ENCODE results near the gene ORC1. TPM values are rescaled to one million over a fixed set of nuclear protein-coding genes. Genes with fewer than 3 reads are reported as not detected.

Gene ORC1
- total RNA-seq, 4 donors from 2014 or later, result 0.22 to 1.2 (median 0.81) TPM

GRCh38 chr1:52435211-52435610, 31.0 kb upstream of the ORC1 start:
- no peak for DNase-seq
- 97 to 100% methylated on average over 1 of the region's 1 CpG for WGBS, 2 donors
- intact Hi-C loops (cut with DNase I), result no loop called here

GRCh38 chr1:52432807-52433206, 28.6 kb upstream of the ORC1 start:
- DNase-seq, result no peak
- no peak overlapping the region for H3K27ac ChIP-seq
- no peaks in the 10 kb centered on the region for H3K9me3 ChIP-seq
- 96 to 98% methylated on average over 8 of the region's 8 CpGs for WGBS, 2 donors
- no peaks in the 10 kb centered on the region for H3K4me1 ChIP-seq
- intact Hi-C loops (cut with DNase I), result no loop called here
- H3K27me3 ChIP-seq, result no peaks in the 10 kb centered on the region
- peaks cover 18 to 39% of the 10 kb centered on the region in 2 donors for H3K36me3 ChIP-seq
- H3K4me3 ChIP-seq (replicated peaks in 1 of 3), result no peak overlapping the region
- TF ChIP-seq POLR2A (IDR thresholded peaks at IDR 0.05) (no peak), CTCF (IDR thresholded peaks at IDR 0.05) (no peak)

More at GRCh38 chr1:52435211-52435610, 31.0 kb upstream of the ORC1 start:
- TF ChIP-seq CTCF (IDR thresholded peaks at IDR 0.05) (no peak), POLR2A (IDR thresholded peaks at IDR 0.05) (no peak)
- Histone ChIP-seq H3K9me3 (no peaks in the 10 kb centered on the region), H3K4me3 (replicated peaks in 1 of 3) (no peak overlapping the region), H3K4me1 (no peaks in the 10 kb centered on the region), H3K27ac (no peak overlapping the region), H3K36me3 (peaks cover 21 to 39% of the 10 kb centered on the region in 2 donors), H3K27me3 (no peaks in the 10 kb centered on the region)

DNA sequence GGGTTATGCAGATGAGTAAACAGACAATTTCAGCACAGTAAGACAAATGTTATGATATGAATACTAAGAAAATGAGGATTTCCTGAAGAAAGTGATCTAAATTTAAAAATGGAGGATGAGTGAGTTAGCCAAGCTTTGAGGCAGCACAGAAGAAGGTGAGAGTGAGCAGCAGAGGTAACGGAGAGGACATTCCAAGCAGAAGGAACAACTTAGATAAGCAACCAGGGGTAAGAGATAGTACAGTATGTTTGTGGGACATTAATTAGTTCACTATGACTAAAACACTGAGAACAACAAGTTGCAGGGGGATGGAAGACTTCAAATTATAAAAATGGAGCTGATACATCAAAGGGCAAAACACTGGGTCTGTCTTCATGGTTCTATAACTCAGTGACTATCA, 22.9 kb upstream of the ORC1 start:
- intact Hi-C loops (cut with DNase I), result no loop called here
- no peaks in the 10 kb centered on the region for H3K9me3 ChIP-seq
- WGBS, 2 donors, result 90 to 97% methylated on average over 1 of the region's 1 CpG
- no peak overlapping the region for H3K27ac ChIP-seq
- TF ChIP-seq POLR2A (IDR thresholded peaks at IDR 0.05) (no peak), CTCF (IDR thresholded peaks at IDR 0.05) (no peak)
- peaks cover 14 to 20% of the 10 kb centered on the region in 2 donors for H3K36me3 ChIP-seq
- no peak overlapping the region for H3K4me3 ChIP-seq (replicated peaks in 1 of 3)
- no peaks in the 10 kb centered on the region for H3K27me3 ChIP-seq
- H3K4me1 ChIP-seq, result no peaks in the 10 kb centered on the region
- no peak for DNase-seq

DNA sequence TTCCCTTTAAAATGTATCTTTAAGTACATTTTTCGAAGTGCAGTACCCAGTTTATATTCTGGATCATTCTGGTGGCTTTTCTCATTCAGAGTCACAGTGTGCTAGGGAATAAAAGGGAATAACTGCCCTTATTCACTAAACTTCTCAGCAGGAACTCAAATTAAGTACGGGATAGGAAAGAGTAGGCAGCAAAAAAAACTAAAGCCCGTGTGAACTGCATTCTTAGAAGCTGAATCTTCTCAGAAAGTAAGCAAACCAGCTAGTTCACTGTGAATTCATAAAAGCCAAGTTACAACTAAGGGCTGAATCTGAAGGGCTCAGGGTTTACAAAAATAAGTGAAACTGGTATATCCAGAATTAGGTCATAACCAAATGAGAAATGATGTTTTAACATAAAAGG, 22.1 kb upstream of the ORC1 start:
- 50 to 53% methylated on average over 3 of the region's 3 CpGs for WGBS, 2 donors
- intact Hi-C loops (cut with DNase I), result no loop called here

DNA sequence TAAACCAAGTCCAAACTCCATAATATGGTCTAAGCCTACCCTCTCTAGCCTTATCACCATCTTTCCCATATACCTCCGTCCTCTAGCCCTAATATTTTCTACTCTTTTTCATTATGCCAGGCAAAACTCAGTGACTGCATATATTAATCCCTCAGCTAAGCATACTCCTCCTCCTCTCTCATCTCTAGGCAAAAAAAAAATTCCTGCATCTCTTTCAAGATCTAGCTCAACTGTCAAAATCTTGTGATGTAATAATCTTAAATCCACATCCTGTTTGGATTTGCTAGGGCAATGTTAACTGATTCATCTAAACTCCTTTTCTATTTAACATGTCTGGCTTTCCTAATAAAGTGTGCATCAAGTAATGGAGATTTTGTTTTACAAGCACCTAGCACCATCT, 20.6 kb upstream of the ORC1 start:
- H3K27ac ChIP-seq, result peak overlapping the region in 1 of 3 donors; percentile 12
- H3K9me3 ChIP-seq, result no peaks in the 10 kb centered on the region
- no peaks in the 10 kb centered on the region for H3K27me3 ChIP-seq
- WGBS, 2 donors, result 96 to 100% methylated on average over 1 of the region's 1 CpG
- H3K4me3 ChIP-seq (replicated peaks in 1 of 3), result no peak overlapping the region
- H3K4me1 ChIP-seq, result no peaks in the 10 kb centered on the region
- TF ChIP-seq POLR2A (IDR thresholded peaks at IDR 0.05) (no peak), CTCF (IDR thresholded peaks at IDR 0.05) (no peak)
- intact Hi-C loops (cut with DNase I), result no loop called here
- peaks cover 7 to 13% of the 10 kb centered on the region in 2 donors for H3K36me3 ChIP-seq
- DNase-seq, result no peak

More for the DNA sequence above, 22.1 kb upstream of the ORC1 start:
- Histone ChIP-seq H3K4me1 (no peaks in the 10 kb centered on the region), H3K36me3 (peaks cover 14 to 20% of the 10 kb centered on the region in 2 donors), H3K27ac (no peak overlapping the region), H3K27me3 (no peaks in the 10 kb centered on the region), H3K4me3 (replicated peaks in 1 of 3) (no peak overlapping the region), H3K9me3 (no peaks in the 10 kb centered on the region)
- TF ChIP-seq POLR2A (IDR thresholded peaks at IDR 0.05) (no peak), CTCF (IDR thresholded peaks at IDR 0.05) (no peak)
- no peak for DNase-seq

Data from thyroid gland (tissue), 4 donors.